Smooth muscle cell (in vitro differentiated cells): ENCODE data around the gene GAD2. TPM values are rescaled to one million over a fixed set of nuclear protein-coding genes. Genes with fewer than 3 reads are reported as not detected.
"Not testable (repeated sequence)": the region's sequence is repeated elsewhere in the genome, so short reads cannot be mapped to it uniquely, and the experiment has no call there.

Source experiments
- DNase-seq: peaks from one replicate; lab custom pipeline; 2025; ENCODE audit not compliant: unreplicated experiment; lab: John Stamatoyannopoulos, UW
- H2AFZ ChIP-seq: fragments of 200-600 bp; sonication (generic); 2 replicates; pipeline ENCODE4 v1.6.0; 2016; ENCODE audit warnings: antibody characterized with exemption, low read depth, mild to moderate bottlenecking
- H3F3A ChIP-seq: fragments of 200-600 bp; sonication (generic); 2 replicates; pipeline ENCODE4 v1.6.0; 2017; ENCODE audit warnings: antibody characterized with exemption, low read depth
- H3K27ac ChIP-seq: fragments of 200-600 bp; sonication (generic); 2 replicates; pipeline ENCODE4 v1.5.1; 2016; ENCODE audit warnings: low read depth, mild to moderate bottlenecking
- H3K27me3 ChIP-seq: fragments of 200-600 bp; sonication (generic); 2 replicates; pipeline ENCODE4 v1.6.1; 2016; ENCODE audit warnings: low read depth, mild to moderate bottlenecking
- H3K36me3 ChIP-seq: fragments of 200-600 bp; sonication (generic); 2 replicates; pipeline ENCODE4 v1.5.1; 2016; ENCODE audit warnings: low read depth
- H3K4me1 ChIP-seq: fragments of 200-600 bp; sonication (generic); 2 replicates; pipeline ENCODE4 v1.5.1; 2016; ENCODE audit warnings: low read depth
- H3K4me2 ChIP-seq: fragments of 200-600 bp; sonication (generic); 2 replicates; pipeline ENCODE4 v1.6.0; 2016; ENCODE audit warnings: mild to moderate bottlenecking
- H3K4me3 ChIP-seq: fragments of 200-600 bp; sonication (generic); 2 replicates; pipeline ENCODE4 v1.5.1; 2016; ENCODE audit warnings: mild to moderate bottlenecking
- H3K79me2 ChIP-seq: fragments of 200-600 bp; sonication (generic); 2 replicates; pipeline ENCODE4 v1.6.0; 2016; ENCODE audit warnings: low read depth, mild to moderate bottlenecking
- H3K9ac ChIP-seq: fragments of 200-600 bp; sonication (generic); 2 replicates; pipeline ENCODE4 v1.6.0; 2016; ENCODE audit warnings: low read depth
- H3K9me3 ChIP-seq: fragments of 200-600 bp; sonication (generic); replicated peaks from 2 replicates; pipeline ENCODE4 v1.5.1; 2016; ENCODE audit warnings: low read depth
- H4K20me1 ChIP-seq: fragments of 200-600 bp; sonication (generic); 2 replicates; pipeline ENCODE4 v1.6.0; 2016; ENCODE audit warnings: low read depth
- WGBS: methylation state at CpG from one replicate; pipeline ENCODE4 v1.1.7; 2016; ENCODE audit warnings: low lambda C conversion rate; 5-methylcytosine and 5-hydroxymethylcytosine counted together
- polyA plus RNA-seq: library from polyadenylated mRNA; unstranded; fragments of >200 nt; fragmentation: Nextera tagmentation; extraction: Ambion mirVana; gene quantifications from 2 replicates; pipeline ENCODE4 v1.2.1, GENCODE V29; 2016
- total RNA-seq: library from RNA; depleted of rRNA; stranded (reverse); fragments of >200 nt; gene quantifications from 2 replicates; pipeline ENCODE4 v1.2.3, GENCODE V29; 2014
- TF ChIP-seq, protein P1 (sequence below): fragments of 200-600 bp; sonication (generic); IDR thresholded peaks from 2 replicates; pipeline ENCODE4 v1.5.1; 2017; ENCODE audit warnings: borderline replicate concordance, mild to moderate bottlenecking, antibody characterized with exemption; ENCODE audit not compliant: insufficient read depth, poor library complexity, severe bottlenecking

The GAD2 gene
- total and polyA plus RNA-seq, 2 experiments from 2014 or later: not detected

- Histone ChIP-seq H3K36me3 (no peaks in the 10 kb centered on the region), H3K4me2 (peak overlapping the region; percentile 69), H4K20me1 (no peaks in the 10 kb centered on the region), H3K4me1 (no peaks in the 10 kb centered on the region), H3F3A (peaks cover 9% of the 10 kb centered on the region), H3K79me2 (no peaks in the 10 kb centered on the region), H3K4me3 (no peak overlapping the region), H3K27me3 (no peaks in the 10 kb centered on the region), H2AFZ (peak overlapping the region; percentile 2), H3K27ac (no peak overlapping the region), H3K9ac (no peak overlapping the region), H3K9me3 (no peaks in the 10 kb centered on the region)
- DNase-seq: no peak
- TF ChIP-seq, protein P1, sequence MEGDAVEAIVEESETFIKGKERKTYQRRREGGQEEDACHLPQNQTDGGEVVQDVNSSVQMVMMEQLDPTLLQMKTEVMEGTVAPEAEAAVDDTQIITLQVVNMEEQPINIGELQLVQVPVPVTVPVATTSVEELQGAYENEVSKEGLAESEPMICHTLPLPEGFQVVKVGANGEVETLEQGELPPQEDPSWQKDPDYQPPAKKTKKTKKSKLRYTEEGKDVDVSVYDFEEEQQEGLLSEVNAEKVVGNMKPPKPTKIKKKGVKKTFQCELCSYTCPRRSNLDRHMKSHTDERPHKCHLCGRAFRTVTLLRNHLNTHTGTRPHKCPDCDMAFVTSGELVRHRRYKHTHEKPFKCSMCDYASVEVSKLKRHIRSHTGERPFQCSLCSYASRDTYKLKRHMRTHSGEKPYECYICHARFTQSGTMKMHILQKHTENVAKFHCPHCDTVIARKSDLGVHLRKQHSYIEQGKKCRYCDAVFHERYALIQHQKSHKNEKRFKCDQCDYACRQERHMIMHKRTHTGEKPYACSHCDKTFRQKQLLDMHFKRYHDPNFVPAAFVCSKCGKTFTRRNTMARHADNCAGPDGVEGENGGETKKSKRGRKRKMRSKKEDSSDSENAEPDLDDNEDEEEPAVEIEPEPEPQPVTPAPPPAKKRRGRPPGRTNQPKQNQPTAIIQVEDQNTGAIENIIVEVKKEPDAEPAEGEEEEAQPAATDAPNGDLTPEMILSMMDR: no peak
- 78% methylated on average over 6 of the region's 6 CpGs for WGBS
Observed at GRCh38 chr10:26335574-26336093, 119.1 kb downstream of the GAD2 start.

DNA sequence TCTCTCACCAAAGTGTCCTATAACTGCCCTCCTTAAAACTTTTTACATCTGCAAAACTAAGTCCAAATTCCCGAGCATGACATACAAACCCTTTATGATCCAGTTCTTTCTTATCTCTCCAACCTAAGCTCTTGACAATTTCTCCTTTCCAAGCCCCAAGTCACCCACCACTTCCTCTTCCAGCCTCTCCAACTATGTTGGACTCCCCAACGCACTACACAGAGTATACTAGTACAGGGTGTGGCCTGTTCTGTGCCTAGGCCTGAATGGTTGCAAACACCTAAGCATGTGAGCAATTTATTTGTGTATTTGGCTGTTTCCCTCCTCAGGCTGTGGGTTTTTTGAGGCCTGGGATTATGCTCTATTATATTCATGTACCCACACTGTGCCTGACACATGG lies 120.4 kb downstream of the GAD2 start:
- WGBS: 74% methylated on average over 2 of the region's 2 CpGs
- Histone ChIP-seq H3K27ac (no peak overlapping the region), H3K9ac (no peak overlapping the region), H3K27me3 (no peaks in the 10 kb centered on the region), H3K79me2 (no peaks in the 10 kb centered on the region), H3K4me3 (no peak overlapping the region), H3K4me1 (no peaks in the 10 kb centered on the region), H3F3A (peaks cover under 1% of the 10 kb centered on the region), H3K36me3 (no peaks in the 10 kb centered on the region), H2AFZ (no peak overlapping the region), H4K20me1 (no peaks in the 10 kb centered on the region), H3K9me3 (no peaks in the 10 kb centered on the region), H3K4me2 (no peak overlapping the region)
- DNase-seq: no peak
- TF ChIP-seq, protein P1: no peak

GRCh38 chr10:26341701-26342100 lies 125.1 kb downstream of the GAD2 start:
- H4K20me1 ChIP-seq: no peaks in the 10 kb centered on the region
- no peak overlapping the region for H3K9ac ChIP-seq
- H2AFZ ChIP-seq: no peak overlapping the region
- TF ChIP-seq, protein P1: no peak
- no peak overlapping the region for H3K4me3 ChIP-seq
- no peaks in the 10 kb centered on the region for H3F3A ChIP-seq
- H3K9me3 ChIP-seq: no peaks in the 10 kb centered on the region
- no peaks in the 10 kb centered on the region for H3K27me3 ChIP-seq
- DNase-seq: no peak
- no peaks in the 10 kb centered on the region for H3K4me1 ChIP-seq
- H3K27ac ChIP-seq: no peak overlapping the region
- H3K4me2 ChIP-seq: no peak overlapping the region
- no peaks in the 10 kb centered on the region for H3K36me3 ChIP-seq
- H3K79me2 ChIP-seq: no peaks in the 10 kb centered on the region

GRCh38 chr10:26348821-26349417 lies 132.3 kb downstream of the GAD2 start:
- not testable (repeated sequence) for H3K9ac ChIP-seq, H3K9me3 ChIP-seq, H3K4me3 ChIP-seq, H3K36me3 ChIP-seq, H2AFZ ChIP-seq, H3F3A ChIP-seq, H4K20me1 ChIP-seq, H3K4me2 ChIP-seq, H3K27me3 ChIP-seq, H3K4me1 ChIP-seq, H3K27ac ChIP-seq, DNase-seq, H3K79me2 ChIP-seq
- 70% methylated on average over 9 of the region's 9 CpGs for WGBS

Other genes starting within 250 kb of the GAD2 start
- gene APBB1IP, start 221.6 kb downstream of the GAD2 start, total RNA-seq: 0.36 TPM in 1 of 2 replicates, not detected in the other
- 0.24 and 0.39 TPM in 2 replicates for gene APBB1IP, start 221.6 kb downstream of the GAD2 start, polyA plus RNA-seq